H1 (cell line): ENCODE data around the gene PRR35. TPM values are rescaled to one million over a fixed set of nuclear protein-coding genes. Genes with fewer than 3 reads are reported as not detected.

Experiments
- ASH2L ChIP-seq: fragments of 200-600, 300-600 bp; sonication (generic); IDR thresholded peaks from one replicate; pipeline ENCODE4 v1.7.1; 2017; ENCODE audit warnings: low read length
- BACH1 ChIP-seq: IDR thresholded peaks from 2 replicates; pipeline ENCODE4 v1.6.1; 2012; ENCODE audit warnings: low read length, improper control_type of control experiment
- CEBPB ChIP-seq: IDR thresholded peaks from 2 replicates; pipeline ENCODE4 v1.6.1; 2012; ENCODE audit warnings: low read depth, low read length
- FOSL1 ChIP-seq: IDR thresholded peaks from 2 replicates; pipeline ENCODE4 v1.6.1; 2011; ENCODE audit warnings: mild to moderate bottlenecking, low read depth, low read length, moderate library complexity; ENCODE audit not compliant: insufficient read depth
- KDM5A ChIP-seq: fragments of 200-600 bp; IDR thresholded peaks from 2 replicates; pipeline ENCODE4 v1.7.1; 2012; ENCODE audit warnings: mild to moderate bottlenecking, low read length, inconsistent platforms, mixed read lengths
- POLR2A ChIP-seq, 2 experiments: IDR thresholded peaks; 1 replicate in 1 of 2; 2 replicates in 1 of 2; pipeline ENCODE4 v1.6.1; 2011; ENCODE audit warnings: low read depth in 2 of 2, low read length in 2 of 2, mild to moderate bottlenecking in 2 of 2; ENCODE audit errors: control extremely low read depth in 1 of 2
- RFX5 ChIP-seq: IDR thresholded peaks from 2 replicates; pipeline ENCODE4 v1.6.1; 2011; ENCODE audit warnings: low read depth, low read length, improper control_type of control experiment, borderline replicate concordance
- SIRT6 ChIP-seq: IDR thresholded peaks from one replicate; pipeline ENCODE4 v1.7.1; 2012; ENCODE audit warnings: low read length, inconsistent platforms
- polyA plus RNA-seq, 7 experiments: library from polyadenylated mRNA; depleted of rRNA in 3 of 7; stranded (reverse) in 5 of 7; unstranded in 2 of 7; fragments of >200 nt in 5 of 7; fragments of 200-250 nt in 2 of 7; gene quantifications; 1 replicate in 5 of 7; 2 replicates in 1 of 7; 4 replicates in 1 of 7; pipeline versions ENCODE4 v1.2.1 to v1.2.3, GENCODE V29; 2011 to 2013; ENCODE audit warnings: missing spikeins in 2 of 7, mixed read lengths in 2 of 7
- total RNA-seq: library from RNA; stranded (reverse); fragmentation: NEBNext Ultra II Directional; extraction: Animal tissue kit (Norgen Biotek cat#: 25700); gene quantifications from 2 replicates; pipeline ENCODE4 v1.2.1, GENCODE V29; 2021
- TF ChIP-seq, protein P1 (sequence below): fragments of 300-600 bp; sonication (generic); IDR thresholded peaks from 2 replicates; pipeline ENCODE4 v1.7.1; 2012; ENCODE audit warnings: low read length, moderate library complexity, mild to moderate bottlenecking, inconsistent platforms; ENCODE audit not compliant: insufficient replicate concordance
- TF ChIP-seq, protein P2 (sequence below): IDR thresholded peaks from 2 replicates; pipeline ENCODE4 v1.6.1; 2011; ENCODE audit warnings: low read depth, mild to moderate bottlenecking, low read length; ENCODE audit not compliant: insufficient read depth

Gene PRR35
- total and polyA plus RNA-seq, 2 of the 8 experiments (the other 6 are each of a cell fraction or from before 2014, with no cell fraction given), result 0.38 to 0.50 TPM

GRCh38 chr16:527015-527903 lies 32.9 kb upstream of the PRR35 start, which contains the start of gene CAPN15 (continued):
- TF ChIP-seq, protein P1, sequence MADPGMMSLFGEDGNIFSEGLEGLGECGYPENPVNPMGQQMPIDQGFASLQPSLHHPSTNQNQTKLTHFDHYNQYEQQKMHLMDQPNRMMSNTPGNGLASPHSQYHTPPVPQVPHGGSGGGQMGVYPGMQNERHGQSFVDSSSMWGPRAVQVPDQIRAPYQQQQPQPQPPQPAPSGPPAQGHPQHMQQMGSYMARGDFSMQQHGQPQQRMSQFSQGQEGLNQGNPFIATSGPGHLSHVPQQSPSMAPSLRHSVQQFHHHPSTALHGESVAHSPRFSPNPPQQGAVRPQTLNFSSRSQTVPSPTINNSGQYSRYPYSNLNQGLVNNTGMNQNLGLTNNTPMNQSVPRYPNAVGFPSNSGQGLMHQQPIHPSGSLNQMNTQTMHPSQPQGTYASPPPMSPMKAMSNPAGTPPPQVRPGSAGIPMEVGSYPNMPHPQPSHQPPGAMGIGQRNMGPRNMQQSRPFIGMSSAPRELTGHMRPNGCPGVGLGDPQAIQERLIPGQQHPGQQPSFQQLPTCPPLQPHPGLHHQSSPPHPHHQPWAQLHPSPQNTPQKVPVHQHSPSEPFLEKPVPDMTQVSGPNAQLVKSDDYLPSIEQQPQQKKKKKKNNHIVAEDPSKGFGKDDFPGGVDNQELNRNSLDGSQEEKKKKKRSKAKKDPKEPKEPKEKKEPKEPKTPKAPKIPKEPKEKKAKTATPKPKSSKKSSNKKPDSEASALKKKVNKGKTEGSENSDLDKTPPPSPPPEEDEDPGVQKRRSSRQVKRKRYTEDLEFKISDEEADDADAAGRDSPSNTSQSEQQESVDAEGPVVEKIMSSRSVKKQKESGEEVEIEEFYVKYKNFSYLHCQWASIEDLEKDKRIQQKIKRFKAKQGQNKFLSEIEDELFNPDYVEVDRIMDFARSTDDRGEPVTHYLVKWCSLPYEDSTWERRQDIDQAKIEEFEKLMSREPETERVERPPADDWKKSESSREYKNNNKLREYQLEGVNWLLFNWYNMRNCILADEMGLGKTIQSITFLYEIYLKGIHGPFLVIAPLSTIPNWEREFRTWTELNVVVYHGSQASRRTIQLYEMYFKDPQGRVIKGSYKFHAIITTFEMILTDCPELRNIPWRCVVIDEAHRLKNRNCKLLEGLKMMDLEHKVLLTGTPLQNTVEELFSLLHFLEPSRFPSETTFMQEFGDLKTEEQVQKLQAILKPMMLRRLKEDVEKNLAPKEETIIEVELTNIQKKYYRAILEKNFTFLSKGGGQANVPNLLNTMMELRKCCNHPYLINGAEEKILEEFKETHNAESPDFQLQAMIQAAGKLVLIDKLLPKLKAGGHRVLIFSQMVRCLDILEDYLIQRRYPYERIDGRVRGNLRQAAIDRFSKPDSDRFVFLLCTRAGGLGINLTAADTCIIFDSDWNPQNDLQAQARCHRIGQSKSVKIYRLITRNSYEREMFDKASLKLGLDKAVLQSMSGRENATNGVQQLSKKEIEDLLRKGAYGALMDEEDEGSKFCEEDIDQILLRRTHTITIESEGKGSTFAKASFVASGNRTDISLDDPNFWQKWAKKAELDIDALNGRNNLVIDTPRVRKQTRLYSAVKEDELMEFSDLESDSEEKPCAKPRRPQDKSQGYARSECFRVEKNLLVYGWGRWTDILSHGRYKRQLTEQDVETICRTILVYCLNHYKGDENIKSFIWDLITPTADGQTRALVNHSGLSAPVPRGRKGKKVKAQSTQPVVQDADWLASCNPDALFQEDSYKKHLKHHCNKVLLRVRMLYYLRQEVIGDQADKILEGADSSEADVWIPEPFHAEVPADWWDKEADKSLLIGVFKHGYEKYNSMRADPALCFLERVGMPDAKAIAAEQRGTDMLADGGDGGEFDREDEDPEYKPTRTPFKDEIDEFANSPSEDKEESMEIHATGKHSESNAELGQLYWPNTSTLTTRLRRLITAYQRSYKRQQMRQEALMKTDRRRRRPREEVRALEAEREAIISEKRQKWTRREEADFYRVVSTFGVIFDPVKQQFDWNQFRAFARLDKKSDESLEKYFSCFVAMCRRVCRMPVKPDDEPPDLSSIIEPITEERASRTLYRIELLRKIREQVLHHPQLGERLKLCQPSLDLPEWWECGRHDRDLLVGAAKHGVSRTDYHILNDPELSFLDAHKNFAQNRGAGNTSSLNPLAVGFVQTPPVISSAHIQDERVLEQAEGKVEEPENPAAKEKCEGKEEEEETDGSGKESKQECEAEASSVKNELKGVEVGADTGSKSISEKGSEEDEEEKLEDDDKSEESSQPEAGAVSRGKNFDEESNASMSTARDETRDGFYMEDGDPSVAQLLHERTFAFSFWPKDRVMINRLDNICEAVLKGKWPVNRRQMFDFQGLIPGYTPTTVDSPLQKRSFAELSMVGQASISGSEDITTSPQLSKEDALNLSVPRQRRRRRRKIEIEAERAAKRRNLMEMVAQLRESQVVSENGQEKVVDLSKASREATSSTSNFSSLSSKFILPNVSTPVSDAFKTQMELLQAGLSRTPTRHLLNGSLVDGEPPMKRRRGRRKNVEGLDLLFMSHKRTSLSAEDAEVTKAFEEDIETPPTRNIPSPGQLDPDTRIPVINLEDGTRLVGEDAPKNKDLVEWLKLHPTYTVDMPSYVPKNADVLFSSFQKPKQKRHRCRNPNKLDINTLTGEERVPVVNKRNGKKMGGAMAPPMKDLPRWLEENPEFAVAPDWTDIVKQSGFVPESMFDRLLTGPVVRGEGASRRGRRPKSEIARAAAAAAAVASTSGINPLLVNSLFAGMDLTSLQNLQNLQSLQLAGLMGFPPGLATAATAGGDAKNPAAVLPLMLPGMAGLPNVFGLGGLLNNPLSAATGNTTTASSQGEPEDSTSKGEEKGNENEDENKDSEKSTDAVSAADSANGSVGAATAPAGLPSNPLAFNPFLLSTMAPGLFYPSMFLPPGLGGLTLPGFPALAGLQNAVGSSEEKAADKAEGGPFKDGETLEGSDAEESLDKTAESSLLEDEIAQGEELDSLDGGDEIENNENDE, result no peak
- TF ChIP-seq CEBPB (no peak), ASH2L (peak; percentile 64), BACH1 (peak; percentile 71), KDM5A (0 out of 2 replicates have a peak, but pooled peaks have one; percentile 33), FOSL1 (peak; percentile 94), POLR2A (IDR thresholded peaks at IDR 0.05; ENCODE audit: control extremely low read depth in 1 of 2, low read depth in 2 of 2, low read length in 2 of 2) (peak in 1 of 2 experiments; percentile 47; a peak in 1 of 3 replicates), RFX5 (no peak), SIRT6 (no peak)
- TF ChIP-seq, protein P2, sequence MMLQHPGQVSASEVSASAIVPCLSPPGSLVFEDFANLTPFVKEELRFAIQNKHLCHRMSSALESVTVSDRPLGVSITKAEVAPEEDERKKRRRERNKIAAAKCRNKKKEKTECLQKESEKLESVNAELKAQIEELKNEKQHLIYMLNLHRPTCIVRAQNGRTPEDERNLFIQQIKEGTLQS, result 0 out of 2 replicates have a peak, but pooled peaks have one; percentile 32
